ENCODE measurements around the gene TDRD7.
A peak's percentile ranks its signal among the peaks of the same experiment; 100 is the strongest.
"Not testable (repeated sequence)": the region's sequence is repeated elsewhere in the genome, so short reads cannot be mapped to it uniquely, and the experiment has no call there.

Gene TDRD7

DNA sequence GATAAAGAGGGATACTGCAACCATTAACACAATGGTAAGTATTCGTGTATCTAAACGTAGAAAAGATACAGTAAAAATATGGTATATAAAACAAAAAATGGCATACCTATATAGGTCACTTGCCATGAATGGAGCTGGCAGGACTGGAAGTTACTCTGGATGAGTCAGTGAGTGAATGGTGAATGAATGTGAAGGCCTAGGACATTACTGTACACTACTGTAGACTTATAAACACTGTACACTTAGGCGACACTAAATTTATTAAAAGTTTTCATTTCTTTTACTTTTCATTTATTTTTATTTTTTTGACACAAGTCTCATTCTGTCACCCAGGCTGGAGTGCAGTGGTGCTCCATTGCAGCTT is 14.1 kb downstream of the TDRD7 start:
- DNase-seq (ENCODE audit: low read depth in 4 of 4, low spot score in 1 of 4) = no peak

DNA sequence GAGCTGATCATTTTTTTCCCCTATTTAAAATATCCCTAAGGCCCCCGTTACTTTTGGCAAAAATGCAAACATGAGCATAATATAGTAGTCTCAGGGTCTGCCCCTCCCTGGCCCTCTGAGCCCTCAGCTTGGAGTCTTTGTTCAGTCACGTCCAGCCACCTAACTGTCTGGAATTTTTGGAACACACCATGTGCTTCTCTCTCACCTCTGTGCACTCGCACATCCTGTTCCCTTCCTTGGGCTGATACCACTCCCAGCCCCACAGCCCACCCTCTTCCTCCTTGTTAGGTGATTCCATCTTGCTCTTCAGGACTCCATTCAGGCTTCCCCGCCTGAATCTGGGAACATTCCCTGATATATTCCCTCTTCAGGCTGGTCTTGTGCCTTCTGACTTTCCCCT is 16.0 kb downstream of the TDRD7 start:
- DNase-seq (ENCODE audit: low read depth in 4 of 4, low spot score in 1 of 4) = no peak

DNA sequence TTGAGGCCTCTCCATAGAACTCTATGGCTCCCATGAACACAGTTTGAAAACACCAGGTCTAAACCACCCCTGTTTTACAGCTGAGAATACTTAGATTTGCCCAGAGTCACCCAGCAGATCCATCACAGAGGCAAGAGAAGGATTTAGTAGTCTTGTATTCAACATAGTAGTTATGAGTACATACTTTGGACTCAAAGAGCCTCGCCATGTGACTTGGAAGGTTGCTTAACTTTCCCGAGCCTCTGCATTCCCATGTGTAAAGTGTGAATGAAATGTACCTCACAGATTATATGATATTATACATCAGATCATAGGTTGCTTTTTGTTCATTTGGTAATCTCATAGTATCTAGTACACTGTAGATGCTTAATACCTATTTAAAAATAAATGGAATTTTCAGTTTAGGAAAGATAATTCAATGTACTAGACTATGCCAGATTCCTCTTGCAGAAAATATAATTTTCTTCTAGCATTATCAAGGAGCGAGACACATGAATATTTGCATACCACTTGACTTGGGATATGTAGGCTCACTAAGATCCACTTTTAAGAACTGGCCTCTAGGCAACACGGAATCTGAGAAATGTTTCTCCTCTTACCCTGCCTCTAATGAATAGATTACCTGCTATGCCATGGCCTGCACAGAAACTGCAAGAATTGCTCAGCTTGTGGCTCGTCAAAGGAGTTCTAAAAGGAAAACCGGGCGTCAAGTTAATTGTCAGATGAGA is 18.6 kb downstream of the TDRD7 start:
- no peak for DNase-seq (ENCODE audit: low read depth in 4 of 4, low spot score in 1 of 4)

DNA sequence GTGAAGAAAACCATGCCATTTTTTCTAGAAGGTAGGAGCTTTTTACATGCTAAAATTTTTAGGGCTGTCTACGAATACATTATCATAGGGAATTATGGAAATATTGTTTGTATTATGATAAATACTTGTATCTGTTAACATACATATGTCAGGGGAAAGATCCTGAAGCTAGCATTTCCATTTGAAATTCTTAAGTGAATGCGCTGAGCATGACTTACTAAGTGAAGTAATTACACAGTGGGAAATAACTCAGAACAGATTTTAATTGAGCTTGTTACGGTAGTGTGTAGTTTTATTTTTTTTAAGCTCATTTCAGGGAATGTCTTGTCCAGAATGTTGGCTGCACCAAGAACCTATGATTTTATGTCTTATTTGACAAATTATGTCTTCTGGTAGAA is 19.1 kb downstream of the TDRD7 start:
- no peak for DNase-seq (ENCODE audit: low read depth in 4 of 4, low spot score in 1 of 4)

DNA sequence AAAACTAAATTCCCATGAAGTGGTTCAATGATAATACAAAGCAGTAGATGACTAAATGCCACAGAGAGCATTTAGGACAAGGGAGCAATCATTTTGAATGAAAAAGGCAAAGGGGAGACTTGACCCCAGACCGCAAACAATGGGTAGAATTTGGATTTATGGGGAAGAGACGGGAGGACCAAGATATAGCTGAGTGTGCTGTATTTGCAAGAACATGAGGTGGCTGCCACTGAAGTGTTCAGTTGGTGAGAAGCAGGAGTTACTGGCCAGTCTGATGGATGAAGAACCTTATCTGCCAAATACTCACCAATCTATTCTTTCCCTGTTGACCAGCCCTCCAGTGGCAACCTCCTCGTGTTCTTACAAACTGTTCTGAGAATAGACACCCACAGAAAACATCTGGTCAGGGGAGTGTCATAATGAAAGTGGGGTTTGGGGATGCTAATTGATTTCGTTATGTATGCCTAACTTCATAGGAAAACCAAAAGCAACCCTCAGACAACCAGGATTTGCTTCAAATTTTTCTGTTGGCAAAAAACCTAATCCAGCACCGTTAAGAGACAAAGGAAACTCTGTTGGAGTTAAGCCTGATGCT is 19.8 kb downstream of the TDRD7 start:
- DNase-seq (ENCODE audit: low read depth in 4 of 4, low spot score in 1 of 4) = no peak

DNA sequence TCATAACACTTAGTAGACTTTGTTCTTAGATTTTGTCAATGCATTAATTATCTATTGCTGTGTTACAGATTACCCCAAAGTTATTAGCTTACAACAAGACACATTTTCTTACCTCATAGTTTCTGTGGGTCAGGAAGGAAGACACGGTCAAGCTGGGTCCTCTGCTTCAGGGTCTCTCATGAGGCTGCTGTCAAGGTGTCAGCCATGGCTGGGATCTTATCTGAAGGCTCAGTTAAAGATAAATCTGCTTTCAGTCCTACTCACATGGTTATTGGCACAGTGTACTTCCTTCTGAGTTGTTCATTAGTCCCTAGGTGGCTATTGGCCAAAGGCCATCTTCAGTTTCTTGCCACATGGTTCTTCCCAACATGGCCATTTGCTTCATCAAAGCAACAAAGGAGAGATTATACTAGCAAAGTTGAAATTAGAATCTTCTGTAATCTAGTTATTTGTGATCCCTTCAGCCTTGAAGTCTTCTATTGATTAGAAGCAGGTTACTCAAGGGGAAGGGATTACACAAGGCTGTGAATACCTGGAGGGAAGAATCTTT is 25.2 kb downstream of the TDRD7 start:
- no peak for DNase-seq (ENCODE audit: low read depth in 4 of 4, low spot score in 1 of 4)

DNA sequence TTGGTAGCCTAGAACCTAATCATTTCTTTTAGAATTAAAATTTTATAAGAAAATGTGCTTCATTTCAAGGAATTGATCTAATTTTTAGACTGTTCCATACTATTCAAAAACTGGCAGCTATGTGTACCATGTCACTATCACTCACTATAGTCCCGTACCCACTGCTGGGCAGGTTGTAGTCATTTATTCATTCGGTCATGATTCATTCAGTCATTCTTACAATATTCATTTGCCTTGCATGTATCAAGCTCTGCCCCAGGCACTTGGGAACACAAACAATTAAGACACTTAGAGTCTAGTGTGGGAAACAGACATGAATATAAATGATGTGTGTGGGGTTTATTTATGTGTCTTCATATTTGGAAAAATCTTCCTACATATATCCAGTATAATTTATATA is 26.4 kb downstream of the TDRD7 start:
- DNase-seq (ENCODE audit: low read depth in 4 of 4, low spot score in 1 of 4) = no peak

DNA sequence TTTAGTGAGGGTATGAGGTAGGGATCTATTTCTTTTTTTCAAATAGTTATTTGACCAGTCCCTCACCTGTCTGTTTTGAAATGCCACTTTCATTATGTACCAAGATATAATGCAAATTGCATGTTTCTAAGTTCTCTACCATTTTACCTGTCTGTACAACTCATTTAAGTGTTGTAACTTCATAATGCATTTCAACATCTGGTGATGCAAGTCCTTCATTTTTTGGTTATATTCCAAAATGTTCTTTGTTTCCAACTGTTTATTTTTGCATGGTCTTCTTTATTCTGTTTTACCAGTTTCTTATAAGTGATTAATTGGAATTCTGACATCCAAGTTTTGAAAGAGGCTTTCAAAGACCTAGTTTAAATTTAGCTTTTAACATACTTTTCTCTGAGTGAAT is 26.8 kb downstream of the TDRD7 start:
- no peak for DNase-seq (ENCODE audit: low read depth in 4 of 4, low spot score in 1 of 4)

DNA sequence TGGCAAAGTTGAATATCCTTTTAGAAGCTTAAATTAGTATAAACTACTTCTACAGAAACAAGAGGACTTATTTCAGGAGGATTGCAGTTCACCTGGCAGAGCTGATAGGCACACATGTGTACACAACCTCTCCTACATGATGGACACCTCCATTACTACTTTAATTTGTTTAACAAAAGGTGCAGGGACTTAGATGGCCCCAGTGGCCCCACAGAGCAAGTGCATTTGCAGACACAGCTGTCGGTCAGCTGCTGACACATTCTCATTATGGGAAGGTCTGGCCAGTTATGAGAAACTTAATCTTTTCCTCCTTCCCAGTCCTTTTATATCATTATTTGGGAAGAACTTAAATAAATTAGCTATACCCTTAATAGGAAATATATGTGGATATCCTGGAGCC is 28.3 kb downstream of the TDRD7 start:
- DNase-seq (ENCODE audit: low read depth in 4 of 4, low spot score in 1 of 4) = no peak

DNA sequence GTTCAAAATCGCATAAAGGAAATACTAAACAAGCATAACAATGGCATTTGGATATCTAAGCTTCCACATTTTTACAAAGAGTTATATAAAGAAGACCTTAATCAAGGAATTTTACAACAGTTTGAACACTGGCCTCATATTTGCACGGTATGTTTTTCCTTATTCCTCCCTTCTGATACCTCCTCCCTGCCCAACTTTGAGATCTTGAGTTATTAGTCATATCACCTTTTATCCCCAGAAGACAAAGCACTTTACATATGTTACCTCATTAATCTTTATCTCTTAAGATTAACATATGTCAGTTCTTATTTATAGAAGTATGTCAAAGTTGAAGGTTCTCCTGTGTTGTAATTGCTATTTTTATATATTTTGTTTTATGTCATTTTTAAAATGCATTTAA is 29.8 kb downstream of the TDRD7 start:
- DNase-seq (ENCODE audit: low read depth in 4 of 4, low spot score in 1 of 4) = no peak

DNA sequence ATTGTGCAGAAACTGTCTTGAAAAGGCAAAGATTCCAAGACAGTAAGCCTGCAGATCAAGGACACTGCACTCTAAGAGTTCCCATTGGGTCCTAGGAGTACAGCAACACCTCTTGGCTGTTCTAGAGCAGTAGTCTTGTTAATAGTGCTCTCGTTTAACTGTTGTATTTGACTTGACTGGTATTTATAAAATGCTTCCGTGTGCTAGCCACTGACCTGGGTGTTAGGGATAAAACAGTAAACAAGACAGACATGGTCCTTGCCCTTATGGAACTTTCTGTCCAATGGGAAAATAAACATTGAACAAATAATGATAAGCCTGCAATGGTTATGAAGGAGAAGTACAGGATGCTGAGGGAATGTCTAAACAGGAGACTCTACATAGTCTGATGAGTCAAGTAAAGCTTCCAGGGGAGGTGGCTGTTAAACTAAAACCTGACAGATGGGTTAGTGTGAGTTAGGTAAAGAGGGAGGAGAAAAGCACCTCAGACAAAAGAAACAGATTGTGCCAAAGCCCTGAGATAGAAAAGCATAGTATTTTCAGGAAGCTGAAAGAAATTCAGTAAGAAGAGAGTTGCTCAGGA is 33.3 kb downstream of the TDRD7 start:
- no peak for DNase-seq (ENCODE audit: low read depth in 4 of 4, low spot score in 1 of 4)

DNA sequence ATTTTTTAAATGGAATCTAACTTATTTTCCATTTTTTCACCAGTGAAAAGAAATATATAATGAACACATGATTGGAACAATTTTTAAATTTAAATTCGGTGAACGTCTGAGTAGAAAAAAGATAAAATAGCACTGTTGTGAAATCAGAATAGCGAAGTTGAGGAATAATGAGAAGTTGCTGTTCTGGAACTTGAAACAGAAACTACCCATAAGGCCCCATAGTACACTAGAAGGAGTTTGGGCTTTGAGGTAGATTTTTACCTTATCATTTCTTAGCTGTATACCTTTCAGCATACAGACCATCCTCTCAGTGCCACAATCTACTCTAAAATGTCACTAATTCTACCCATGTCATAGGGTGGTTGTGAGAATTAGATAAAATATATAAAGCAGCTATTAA is 35.1 kb downstream of the TDRD7 start:
- DNase-seq (ENCODE audit: low read depth in 4 of 4, low spot score in 1 of 4) = no peak

DNA sequence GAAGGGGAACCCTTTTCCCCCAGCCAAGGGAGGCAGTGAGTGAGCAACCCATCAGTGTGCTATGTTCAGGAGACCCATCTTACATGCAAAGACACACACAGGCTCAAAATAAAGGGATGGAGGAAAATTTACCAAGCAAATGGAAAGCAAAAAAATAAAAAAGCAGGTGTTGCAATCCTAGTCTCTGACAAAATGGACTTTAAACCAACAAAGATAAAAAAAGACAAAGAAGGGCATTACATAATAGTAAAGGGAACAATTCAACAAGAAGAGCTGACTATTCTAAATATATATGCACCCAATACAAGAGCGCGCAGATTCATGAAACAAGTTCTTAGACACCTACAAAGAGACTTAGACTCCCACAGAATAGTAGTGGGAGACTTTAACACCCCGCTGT is 41.7 kb downstream of the TDRD7 start:
- not testable (repeated sequence) for DNase-seq (ENCODE audit: low read depth in 4 of 4, low spot score in 1 of 4)

DNA sequence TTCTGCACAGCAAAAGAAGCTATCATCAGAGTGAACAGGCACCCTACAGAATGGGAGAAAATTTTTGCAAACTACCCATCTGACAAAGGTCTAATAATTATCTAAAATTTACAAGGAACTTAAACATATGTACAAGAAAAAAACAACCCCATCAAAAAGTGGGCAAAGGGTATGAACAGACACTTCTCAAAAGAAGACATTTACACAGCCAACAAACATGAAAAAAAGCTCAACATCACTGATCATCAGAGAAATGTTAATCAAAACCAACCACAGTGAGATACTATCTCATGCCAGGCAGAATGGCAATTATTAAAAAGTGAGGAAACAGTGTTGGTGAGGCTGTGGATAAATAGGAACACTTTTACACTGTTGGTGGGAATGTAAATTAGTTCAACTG is 44.9 kb downstream of the TDRD7 start:
- not testable (repeated sequence) for DNase-seq (ENCODE audit: low read depth in 4 of 4, low spot score in 1 of 4)

DNA sequence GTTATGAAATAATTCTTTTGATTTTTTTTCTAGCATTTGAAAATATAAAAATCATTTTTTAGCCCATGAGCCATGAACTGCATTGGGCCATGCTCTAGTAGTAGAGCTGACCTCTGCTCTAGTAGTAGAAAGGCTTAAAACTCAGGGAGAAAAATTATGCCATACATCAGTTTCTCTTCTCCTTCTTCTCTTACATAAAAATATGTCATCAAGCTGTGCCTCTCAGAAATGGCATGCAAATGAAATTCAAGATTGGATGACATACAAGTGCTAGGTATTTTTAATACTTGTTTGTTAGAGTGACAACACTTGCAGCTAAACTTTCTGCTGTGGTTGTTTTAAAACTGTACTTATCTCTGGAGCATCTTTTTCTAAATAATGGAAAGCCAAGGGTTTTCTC is 47.4 kb downstream of the TDRD7 start:
- DNase-seq (ENCODE audit: low read depth in 4 of 4, low spot score in 1 of 4) = no peak

DNA sequence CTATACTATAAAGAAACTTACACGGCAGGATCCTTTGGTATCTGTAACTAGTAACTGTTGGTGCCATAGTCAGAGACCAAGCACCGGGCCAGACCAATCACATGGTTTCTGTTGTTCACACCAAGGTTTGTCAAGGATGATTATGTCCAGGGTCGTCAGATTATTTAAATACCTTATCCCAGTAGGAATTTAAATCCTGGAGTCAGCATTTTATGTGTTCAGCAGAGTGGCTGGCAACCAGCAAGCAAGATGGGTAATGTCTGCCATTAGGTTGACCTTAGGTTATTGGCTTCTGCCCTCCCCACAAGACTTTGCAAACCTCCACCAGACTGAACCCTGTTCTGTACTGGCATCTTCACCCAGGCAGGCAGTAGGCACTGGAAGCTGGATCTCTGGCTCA is 50.3 kb downstream of the TDRD7 start:
- DNase-seq (ENCODE audit: low read depth in 4 of 4, low spot score in 1 of 4) = no peak

DNA sequence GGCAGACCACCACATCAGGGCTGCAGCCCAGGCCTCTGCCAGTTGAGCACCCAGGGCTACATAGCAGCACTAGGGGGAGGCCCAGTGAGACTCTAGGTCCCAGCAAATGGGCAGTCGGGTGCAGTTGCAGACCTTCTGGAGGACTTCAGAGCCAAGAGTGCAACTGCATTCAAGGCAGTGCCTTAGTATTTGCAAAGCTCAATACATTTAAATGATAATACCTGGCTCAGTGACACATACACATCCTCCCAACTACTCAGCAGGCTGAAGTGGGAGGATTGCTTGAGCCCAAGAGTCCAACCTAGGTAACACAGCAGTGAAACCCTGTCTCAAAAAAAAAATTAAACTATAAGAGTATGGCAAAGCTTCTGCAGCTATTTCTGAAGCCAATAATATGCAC is 51.0 kb downstream of the TDRD7 start:
- DNase-seq (ENCODE audit: low read depth in 4 of 4, low spot score in 1 of 4) = no peak

DNA sequence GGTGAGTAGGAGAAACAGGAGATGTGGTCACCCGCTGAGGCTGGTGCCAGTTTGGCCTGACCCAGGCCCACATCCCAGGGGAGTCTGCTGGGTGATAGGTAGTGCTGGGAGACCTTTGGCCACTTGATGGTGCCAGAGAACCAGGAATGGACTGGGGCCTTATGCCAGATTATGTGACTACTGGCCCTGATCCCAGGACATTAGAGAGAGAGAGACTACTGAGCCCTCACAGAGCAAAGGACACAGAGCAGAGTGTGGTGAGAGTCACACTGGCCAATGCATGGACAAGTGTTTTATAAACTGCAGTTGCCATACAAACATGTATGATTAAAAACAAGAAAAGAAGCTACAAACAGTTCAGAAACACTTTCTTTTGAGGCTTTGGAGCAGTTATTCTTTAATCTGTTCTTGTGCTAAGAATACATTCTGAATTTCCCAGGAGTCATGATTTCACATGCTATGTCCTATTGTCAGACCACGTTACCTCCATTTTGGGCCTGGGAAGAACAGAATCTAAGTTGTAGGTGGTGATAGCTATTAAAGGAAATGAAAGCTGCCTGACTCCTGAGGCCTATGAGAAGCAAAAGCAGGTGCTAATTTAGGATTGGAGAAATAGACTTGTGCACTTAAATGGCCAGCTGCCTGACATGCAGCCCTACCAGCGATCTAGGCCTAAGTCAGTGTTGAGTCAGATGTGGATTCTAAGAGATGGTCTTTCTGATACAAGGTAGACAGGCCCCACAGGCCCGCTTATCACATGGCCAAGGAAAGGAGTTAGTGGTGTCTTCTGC is 57.0 kb downstream of the TDRD7 start:
- DNase-seq (ENCODE audit: low read depth in 4 of 4, low spot score in 1 of 4) = peak in 2 of 4 experiments; percentile 1 to 21

DNA sequence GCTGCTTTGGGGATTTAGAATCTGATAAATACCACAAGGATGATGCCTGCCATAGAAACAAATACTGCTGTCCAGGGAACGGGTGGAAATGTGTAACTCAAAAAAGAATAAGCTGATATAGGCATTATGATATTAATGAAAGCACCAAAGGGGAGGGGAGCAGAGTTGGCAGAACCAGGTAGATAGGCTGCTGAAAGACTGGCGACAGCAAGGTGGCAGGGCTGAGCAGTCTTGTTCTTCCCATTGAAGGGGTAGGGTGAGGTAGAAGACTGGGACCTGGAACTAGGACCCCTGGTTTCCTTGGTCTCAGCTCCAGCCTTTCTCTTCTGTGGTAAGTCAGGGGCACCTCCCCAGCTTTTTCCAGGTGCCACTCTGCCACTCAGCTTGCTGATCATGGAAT is 58.2 kb downstream of the TDRD7 start:
- no peak for DNase-seq (ENCODE audit: low read depth in 4 of 4, low spot score in 1 of 4)

DNA sequence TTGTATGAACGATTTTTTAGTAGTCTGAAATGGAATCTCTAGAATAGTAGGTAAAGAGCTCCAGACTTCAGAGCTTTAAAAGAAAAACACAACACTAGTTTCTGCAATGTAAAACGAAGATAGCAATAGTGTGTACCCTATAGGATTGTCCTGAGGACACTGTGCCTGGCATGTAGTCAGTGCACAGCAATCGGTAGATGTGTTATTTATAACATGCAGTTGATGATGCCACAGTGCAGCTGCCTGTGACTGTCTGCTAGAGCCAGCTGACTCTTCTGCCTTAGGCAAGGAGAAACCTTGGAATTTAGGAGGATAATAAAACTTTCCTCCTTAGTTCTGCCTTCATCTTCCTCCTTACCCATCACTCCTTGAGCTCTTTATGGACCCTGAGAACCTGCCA is 61.8 kb downstream of the TDRD7 start:
- no peak for DNase-seq (ENCODE audit: low read depth in 4 of 4, low spot score in 1 of 4)

DNA sequence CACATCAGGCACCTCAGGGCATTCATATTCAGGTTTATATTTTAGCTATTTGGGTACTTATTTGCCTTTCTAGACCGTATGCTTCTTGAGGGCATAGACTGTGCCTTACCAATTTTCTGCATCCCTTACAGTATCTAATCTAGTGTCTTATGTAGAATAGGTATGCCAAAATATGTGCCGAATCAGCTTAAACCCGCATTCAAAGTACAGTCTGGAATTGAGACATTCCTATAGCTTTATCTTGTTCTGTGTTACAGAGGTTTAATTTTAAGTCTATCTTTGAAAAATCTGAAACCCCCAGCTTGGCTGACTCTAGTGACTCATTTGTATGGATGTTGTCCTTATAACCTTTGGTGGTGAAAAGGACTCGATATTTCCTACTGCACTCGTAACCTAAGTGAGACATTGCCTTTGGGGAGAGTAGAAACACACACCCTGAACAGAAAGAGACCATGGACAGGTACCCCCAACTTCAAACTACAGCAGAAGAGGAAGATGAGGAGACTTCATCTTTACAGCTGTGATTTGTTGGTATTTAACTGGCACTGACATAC is 62.6 kb downstream of the TDRD7 start:
- DNase-seq (ENCODE audit: low read depth in 4 of 4, low spot score in 1 of 4) = no peak

DNA sequence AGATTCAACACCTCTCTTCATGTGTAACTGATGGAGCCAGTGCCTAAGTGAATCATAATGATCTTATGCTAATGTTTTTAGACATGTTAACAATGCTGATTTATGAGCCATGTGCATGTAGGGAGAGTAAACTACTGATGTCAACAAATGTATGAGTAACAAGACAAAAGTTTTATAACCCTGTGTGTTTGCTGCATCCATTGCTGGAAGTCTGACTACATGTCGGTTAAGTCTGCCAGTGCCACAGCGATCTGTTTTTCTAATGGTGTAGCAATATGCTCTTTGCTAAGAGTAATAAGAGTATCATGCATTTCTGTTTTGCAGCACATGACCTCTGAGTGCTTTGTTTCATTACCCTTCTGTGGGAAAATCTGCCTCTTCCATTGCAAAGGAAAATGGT is 63.2 kb downstream of the TDRD7 start:
- DNase-seq (ENCODE audit: low read depth in 4 of 4, low spot score in 1 of 4) = no peak

Data from stimulated activated CD4-positive, alpha-beta T cell treated with anti-CD3 and anti-CD28 coated beads, Interleukin-1b, Interleukin-23, amount 100 ng/mL, for 24 hours (primary cell).